ENCODE measurements around the gene FIBP. TPM values are rescaled to one million over a fixed set of nuclear protein-coding genes. Genes with fewer than 3 reads are reported as not detected.
A peak's percentile ranks its signal among the peaks of the same experiment; 100 is the strongest.

FIBP gene
- total and polyA plus RNA-seq, 2 of the 8 experiments (the other 6 are each of a cell fraction or from before 2014, with no cell fraction given): 74.3 to 173 TPM

DNA sequence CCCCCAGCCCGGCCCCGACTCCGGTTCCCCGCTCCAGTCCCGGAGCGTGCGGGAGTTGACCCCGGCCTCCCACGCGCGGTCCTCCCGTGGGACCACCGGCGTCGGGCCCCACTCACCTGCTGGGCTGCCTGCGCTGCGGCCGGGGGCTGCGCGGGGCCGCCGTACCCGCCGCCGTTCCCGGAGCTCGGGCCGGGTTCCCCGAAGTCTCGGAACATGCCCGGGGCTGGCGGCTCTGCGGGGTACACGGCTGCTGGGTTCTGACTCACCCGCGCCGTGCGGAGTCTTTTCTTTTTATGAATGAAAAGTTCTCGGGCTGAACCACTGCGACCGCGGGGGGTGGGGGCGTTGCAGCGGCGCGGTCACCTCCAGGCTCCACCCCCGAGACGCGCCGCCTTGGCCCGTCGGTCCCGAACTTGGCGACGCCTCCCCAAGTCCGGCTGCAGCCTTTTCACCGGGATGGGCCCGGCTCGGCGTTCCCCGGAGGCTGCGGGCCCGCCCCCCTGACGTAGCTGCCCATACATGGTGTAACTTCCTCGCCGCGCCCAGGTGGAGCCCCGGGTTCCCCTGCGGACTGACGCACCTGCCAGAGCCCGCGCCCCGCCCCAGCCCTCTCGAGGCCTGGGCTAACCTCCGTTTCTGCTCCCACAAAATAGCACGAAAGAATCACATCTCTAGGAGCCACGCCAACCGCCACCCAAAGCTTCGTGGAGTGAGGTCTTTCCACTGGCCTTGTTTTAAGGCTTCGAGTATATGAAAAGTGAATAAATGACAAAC lies 12.0 kb upstream of the FIBP start, which contains the start of gene FOSL1 (continued):
- TF ChIP-seq, protein P1, sequence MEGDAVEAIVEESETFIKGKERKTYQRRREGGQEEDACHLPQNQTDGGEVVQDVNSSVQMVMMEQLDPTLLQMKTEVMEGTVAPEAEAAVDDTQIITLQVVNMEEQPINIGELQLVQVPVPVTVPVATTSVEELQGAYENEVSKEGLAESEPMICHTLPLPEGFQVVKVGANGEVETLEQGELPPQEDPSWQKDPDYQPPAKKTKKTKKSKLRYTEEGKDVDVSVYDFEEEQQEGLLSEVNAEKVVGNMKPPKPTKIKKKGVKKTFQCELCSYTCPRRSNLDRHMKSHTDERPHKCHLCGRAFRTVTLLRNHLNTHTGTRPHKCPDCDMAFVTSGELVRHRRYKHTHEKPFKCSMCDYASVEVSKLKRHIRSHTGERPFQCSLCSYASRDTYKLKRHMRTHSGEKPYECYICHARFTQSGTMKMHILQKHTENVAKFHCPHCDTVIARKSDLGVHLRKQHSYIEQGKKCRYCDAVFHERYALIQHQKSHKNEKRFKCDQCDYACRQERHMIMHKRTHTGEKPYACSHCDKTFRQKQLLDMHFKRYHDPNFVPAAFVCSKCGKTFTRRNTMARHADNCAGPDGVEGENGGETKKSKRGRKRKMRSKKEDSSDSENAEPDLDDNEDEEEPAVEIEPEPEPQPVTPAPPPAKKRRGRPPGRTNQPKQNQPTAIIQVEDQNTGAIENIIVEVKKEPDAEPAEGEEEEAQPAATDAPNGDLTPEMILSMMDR (IDR thresholded peaks at IDR 0.05; ENCODE audit: control extremely low read depth in 1 of 3, insufficient read depth in 1 of 3, low read depth in 1 of 3, low read length in 3 of 3): no peak
- peak; percentile 45; the same call in 1 of the 2 replicates for TF ChIP-seq SP1 (IDR thresholded peaks at IDR 0.05; ENCODE audit: low read depth, low read length)
- TF ChIP-seq CTBP2 (IDR thresholded peaks at IDR 0.05; ENCODE audit: borderline replicate concordance, insufficient read depth, insufficient read length, low read length): peak; percentile 50
- no peak for TF ChIP-seq CBX8 (IDR thresholded peaks at IDR 0.05; ENCODE audit: borderline replicate concordance, low read depth, low read length)
- TF ChIP-seq RNF2 (IDR thresholded peaks at IDR 0.05; ENCODE audit: borderline replicate concordance, low read depth, low read length, missing control alignments, poor library complexity, severe bottlenecking): no peak
- TF ChIP-seq POLR2A (IDR thresholded peaks at IDR 0.05; ENCODE audit: control extremely low read depth in 1 of 2, low read depth in 2 of 2, low read length in 2 of 2): peak in 1 of 2 experiments; percentile 61; a peak in 2 of 3 replicates
- no peak for TF ChIP-seq RBBP5 (IDR thresholded peaks at IDR 0.05; ENCODE audit: borderline replicate concordance, low read depth, low read length)
- TF ChIP-seq, protein P2, sequence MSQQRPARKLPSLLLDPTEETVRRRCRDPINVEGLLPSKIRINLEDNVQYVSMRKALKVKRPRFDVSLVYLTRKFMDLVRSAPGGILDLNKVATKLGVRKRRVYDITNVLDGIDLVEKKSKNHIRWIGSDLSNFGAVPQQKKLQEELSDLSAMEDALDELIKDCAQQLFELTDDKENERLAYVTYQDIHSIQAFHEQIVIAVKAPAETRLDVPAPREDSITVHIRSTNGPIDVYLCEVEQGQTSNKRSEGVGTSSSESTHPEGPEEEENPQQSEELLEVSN (IDR thresholded peaks at IDR 0.05): peak; percentile 92
- TF ChIP-seq KDM1A (IDR thresholded peaks at IDR 0.05; ENCODE audit: borderline replicate concordance, low read length): no peak
- no peak for TF ChIP-seq TEAD4 (IDR thresholded peaks at IDR 0.05; ENCODE audit: low read depth, low read length)
- TF ChIP-seq KDM4A (IDR thresholded peaks at IDR 0.05; ENCODE audit: low read depth, low read length, severe bottlenecking): no peak
- TF ChIP-seq, protein P3, sequence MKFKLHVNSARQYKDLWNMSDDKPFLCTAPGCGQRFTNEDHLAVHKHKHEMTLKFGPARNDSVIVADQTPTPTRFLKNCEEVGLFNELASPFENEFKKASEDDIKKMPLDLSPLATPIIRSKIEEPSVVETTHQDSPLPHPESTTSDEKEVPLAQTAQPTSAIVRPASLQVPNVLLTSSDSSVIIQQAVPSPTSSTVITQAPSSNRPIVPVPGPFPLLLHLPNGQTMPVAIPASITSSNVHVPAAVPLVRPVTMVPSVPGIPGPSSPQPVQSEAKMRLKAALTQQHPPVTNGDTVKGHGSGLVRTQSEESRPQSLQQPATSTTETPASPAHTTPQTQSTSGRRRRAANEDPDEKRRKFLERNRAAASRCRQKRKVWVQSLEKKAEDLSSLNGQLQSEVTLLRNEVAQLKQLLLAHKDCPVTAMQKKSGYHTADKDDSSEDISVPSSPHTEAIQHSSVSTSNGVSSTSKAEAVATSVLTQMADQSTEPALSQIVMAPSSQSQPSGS (IDR thresholded peaks at IDR 0.05; ENCODE audit: low read length): no peak
- no peak for TF ChIP-seq HDAC6 (IDR thresholded peaks at IDR 0.05; ENCODE audit: low read depth, low read length)
- TF ChIP-seq NRF1 (IDR thresholded peaks at IDR 0.05; ENCODE audit: low read depth, low read length): no peak
- TF ChIP-seq ASH2L (IDR thresholded peaks at IDR 0.05; ENCODE audit: low read length): peak; percentile 79
- TF ChIP-seq CHD2 (IDR thresholded peaks at IDR 0.05; ENCODE audit: low read length): 0 out of 2 replicates have a peak, but pooled peaks have one; percentile 4
- TF ChIP-seq POU5F1 (IDR thresholded peaks at IDR 0.05; ENCODE audit: low read depth, low read length): no peak
- no peak for TF ChIP-seq GABPA (IDR thresholded peaks at IDR 0.05; ENCODE audit: borderline replicate concordance, insufficient read depth, low read length)
- TF ChIP-seq CREB1 (IDR thresholded peaks at IDR 0.05): peak; percentile 87
